GM12892 (cell line): ENCODE results near the gene SLC25A13.

Source experiments
- DNase-seq: peaks from one replicate; pipeline ENCODE4 v3.0.0; 2011; ENCODE audit not compliant: insufficient read length
- FAIRE-seq: peaks from 2 replicates; lab custom pipeline; 2011; peaks lifted over from hg19 to GRCh38; lab: Jason Lieb, UNC
- POLR2A ChIP-seq: IDR thresholded peaks from 2 replicates; pipeline ENCODE4 v1.6.1; 2011; ENCODE audit warnings: low read depth, low read length, control low read depth
- POLR2AphosphoS5 ChIP-seq: IDR thresholded peaks from 2 replicates; pipeline ENCODE4 v1.6.1; 2011; ENCODE audit warnings: low read depth, low read length, control low read depth
- TAF1 ChIP-seq: IDR thresholded peaks from 2 replicates; pipeline ENCODE4 v1.6.1; 2011; ENCODE audit warnings: low read depth, mild to moderate bottlenecking, control low read depth, low read length, borderline replicate concordance

Gene SLC25A13

DNA sequence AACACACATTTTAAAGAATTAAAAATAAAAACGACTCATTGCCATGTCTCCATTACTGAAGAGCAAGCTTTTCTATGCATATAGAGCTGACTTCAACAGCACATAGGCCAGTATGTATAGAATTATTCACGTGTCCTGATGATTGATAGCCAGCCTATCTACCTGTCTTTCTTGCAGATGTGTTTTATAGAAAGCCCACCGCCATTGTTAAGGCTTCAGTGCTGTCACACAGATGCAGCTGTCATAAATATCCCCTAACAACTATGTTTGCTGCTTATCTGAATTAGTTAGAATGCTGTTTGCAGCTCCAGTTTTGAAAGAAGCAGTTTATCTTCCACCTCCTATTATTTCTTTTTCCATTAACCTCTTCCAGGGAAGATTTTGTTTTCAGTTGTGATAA is 235.9 kb downstream of the SLC25A13 start:
- TF ChIP-seq TAF1 (no peak), POLR2AphosphoS5 (no peak), POLR2A (no peak)
- FAIRE-seq (no peak), DNase-seq (no peak)

DNA sequence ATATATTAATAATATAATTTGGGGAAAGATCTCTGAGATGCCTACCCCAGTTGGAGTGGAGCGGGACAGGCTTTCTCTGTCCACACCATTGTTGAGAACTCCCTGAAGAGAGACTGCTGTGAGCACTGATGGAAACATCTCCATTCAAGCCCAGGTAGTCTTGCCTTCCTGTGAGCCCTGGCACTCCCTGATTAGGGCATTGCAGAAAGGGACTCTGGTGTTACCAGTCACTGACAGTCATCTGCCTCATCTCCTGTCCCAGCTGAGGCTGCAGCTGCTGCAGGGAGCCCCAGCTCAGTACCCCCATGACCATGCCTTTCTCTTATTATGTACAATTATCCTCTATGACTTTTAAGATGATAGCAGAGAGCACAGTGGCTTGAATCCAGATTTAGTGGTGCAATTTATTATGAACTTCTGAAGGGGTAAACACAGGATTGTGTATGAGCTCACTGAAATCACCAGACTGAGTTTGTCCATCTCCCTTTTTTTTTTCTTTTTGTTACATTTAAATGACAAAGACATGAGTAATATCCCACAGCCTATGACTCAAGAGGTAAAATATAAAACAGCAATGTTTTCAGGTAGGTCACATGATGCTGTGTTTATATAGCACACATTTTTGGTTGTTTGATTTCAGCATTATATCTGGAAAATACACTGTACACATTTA is 236.9 kb downstream of the SLC25A13 start:
- no peak for DNase-seq
- no peak for FAIRE-seq
- no peak for TF ChIP-seq TAF1
- no peak for TF ChIP-seq POLR2A
- TF ChIP-seq POLR2AphosphoS5: no peak

DNA sequence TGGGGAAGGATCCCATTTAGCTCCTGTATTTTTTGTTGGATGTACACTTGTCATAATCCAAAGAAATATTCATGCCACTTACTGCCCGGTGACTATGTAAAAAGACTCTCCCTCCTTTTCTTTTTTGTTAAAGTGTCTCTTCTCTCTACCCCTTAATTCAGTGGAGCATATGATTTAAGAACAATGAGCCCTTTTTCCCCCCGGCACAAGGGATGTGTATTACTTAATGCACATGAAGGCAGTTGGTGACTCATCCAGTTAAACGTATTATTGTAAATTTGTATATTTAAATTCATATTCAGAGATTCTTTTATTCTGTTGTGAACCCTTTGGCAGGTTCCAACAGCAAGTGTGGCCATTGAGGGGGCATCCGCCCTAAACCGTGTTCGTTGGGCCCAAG is 241.9 kb downstream of the SLC25A13 start:
- no peak for TF ChIP-seq POLR2A
- no peak for TF ChIP-seq TAF1
- no peak for TF ChIP-seq POLR2AphosphoS5
- no peak for DNase-seq
- FAIRE-seq: no peak

DNA sequence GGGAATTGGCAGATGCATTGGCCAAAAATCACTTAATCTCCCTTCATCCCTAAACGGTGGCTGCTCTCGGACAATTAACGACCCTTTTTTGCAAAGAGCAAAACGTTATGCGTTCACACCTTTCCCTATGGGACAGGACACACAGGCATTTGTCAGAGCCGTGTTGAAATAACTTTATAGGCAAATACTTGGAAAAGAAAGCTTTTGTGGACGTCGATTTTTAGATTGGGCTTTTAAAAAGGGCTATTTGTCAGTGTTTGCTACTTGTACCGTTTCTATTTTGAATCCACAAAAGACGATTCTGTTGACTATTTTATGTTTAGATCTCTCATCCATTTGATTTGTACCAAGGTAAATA is 245.6 kb downstream of the SLC25A13 start:
- no peak for DNase-seq
- FAIRE-seq: no peak
- TF ChIP-seq POLR2A: no peak
- no peak for TF ChIP-seq TAF1
- TF ChIP-seq POLR2AphosphoS5: no peak

DNA sequence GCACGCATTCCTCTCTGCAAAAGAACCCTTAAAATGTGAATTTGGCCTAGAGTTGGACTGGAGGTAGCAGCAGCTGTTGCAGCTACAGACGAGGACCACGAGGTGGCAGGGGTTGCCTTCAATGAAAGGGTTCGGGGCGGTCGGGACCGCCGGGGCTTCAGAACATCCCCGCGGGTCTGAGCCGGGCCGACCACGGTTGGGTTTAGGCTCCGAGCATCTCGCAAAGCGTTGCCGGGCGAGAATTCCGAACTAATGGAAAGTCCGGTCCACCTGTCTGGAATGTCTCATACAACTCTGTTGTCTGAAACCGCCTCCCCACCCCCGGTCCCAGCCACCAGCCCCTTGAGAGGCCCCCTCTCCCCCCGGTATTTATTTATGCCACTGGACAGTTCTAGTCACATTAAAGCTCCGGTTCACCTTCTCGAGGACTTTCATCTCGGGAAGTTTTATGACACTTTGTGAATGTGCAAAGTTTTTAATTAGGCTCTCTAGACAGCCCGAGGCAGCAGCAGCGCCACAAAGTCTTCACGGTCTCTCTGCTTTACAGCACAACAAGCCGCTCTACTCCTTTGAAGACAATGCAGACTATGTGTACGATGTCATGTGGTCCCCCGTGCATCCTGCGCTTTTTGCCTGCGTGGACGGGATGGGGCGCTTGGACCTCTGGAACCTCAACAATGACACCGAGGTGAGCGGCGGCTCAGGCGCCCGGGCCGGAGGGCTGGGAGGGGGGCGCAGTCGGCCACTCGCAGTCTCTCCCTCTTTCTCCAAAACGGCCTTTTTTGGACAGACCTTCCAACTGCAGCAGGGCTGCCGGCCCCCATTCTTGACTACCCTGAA is 246.2 kb downstream of the SLC25A13 start:
- TF ChIP-seq POLR2A: no peak
- TF ChIP-seq TAF1: no peak
- no peak for TF ChIP-seq POLR2AphosphoS5
- DNase-seq (peak; percentile 42), FAIRE-seq (peak; percentile 91)

DNA sequence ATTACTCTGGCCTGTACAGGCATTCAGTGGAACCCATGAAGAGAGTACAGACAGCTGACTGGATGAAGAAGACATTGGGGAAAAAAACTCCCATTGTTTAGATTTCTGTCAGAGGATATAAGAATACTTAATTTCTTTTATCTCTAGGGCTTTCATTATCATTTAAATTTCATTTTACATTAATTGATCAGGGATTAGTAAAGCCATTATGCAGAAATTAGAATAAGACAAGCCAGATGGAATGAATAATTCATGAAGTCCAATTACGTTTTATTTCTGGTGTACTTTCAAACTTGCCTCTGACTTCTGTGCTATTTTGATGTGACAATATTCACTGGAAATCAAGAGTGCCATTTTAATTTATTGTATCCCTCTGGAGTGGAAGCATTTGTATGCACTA is 247.0 kb downstream of the SLC25A13 start:
- no peak for TF ChIP-seq TAF1
- TF ChIP-seq POLR2A: no peak
- DNase-seq (no peak), FAIRE-seq (no peak)
